DOHH2 (cell line): ENCODE data around the gene BCO1.

Source experiments
- H3F3A ChIP-seq: fragments of 200-600 bp; sonication (generic), shearing (Covaris generic); 2 replicates; pipeline ENCODE4 v1.6.0; 2016; ENCODE audit warnings: antibody characterized with exemption, mild to moderate bottlenecking; ENCODE audit not compliant: control insufficient read depth, insufficient read depth
- H3K27ac ChIP-seq: fragments of 200-600 bp; sonication (generic); 2 replicates; pipeline ENCODE4 v1.5.1; 2014; ENCODE audit warnings: low read depth, mild to moderate bottlenecking, low read length, moderate library complexity
- H3K27me3 ChIP-seq: fragments of 200-600 bp; sonication (generic); 2 replicates; pipeline ENCODE4 v1.6.1; 2014; ENCODE audit warnings: mild to moderate bottlenecking, low read length, mixed read lengths; ENCODE audit not compliant: control insufficient read depth
- H3K36me3 ChIP-seq: fragments of 200-600 bp; sonication (generic); 2 replicates; pipeline ENCODE4 v1.6.1; 2014; ENCODE audit warnings: mild to moderate bottlenecking, low read length, moderate library complexity, mixed read lengths; ENCODE audit not compliant: control insufficient read depth
- H3K4me1 ChIP-seq: fragments of 200-600 bp; sonication (generic); 2 replicates; pipeline ENCODE4 v1.6.1; 2014; ENCODE audit warnings: mild to moderate bottlenecking, low read length, mixed read lengths; ENCODE audit not compliant: control insufficient read depth
- H3K4me2 ChIP-seq: fragments of 200-600 bp; sonication (generic); 2 replicates; pipeline ENCODE4 v1.6.0; 2014; ENCODE audit warnings: mild to moderate bottlenecking, low read length, moderate library complexity
- H3K4me3 ChIP-seq: fragments of 200-600 bp; sonication (generic); 2 replicates; pipeline ENCODE4 v1.5.1; 2014; ENCODE audit warnings: mild to moderate bottlenecking, low read length, mixed read lengths
- H3K79me2 ChIP-seq: fragments of 200-600 bp; sonication (generic); 2 replicates; pipeline ENCODE4 v1.6.1; 2014; ENCODE audit warnings: mild to moderate bottlenecking, low read length, mixed read lengths; ENCODE audit not compliant: control insufficient read depth
- H3K9me2 ChIP-seq: fragments of 200-600 bp; sonication (generic); replicated peaks from 2 replicates; pipeline ENCODE4 v1.6.1; 2014; ENCODE audit warnings: mild to moderate bottlenecking, low read length, mixed read lengths; ENCODE audit not compliant: control insufficient read depth
- H3K9me3 ChIP-seq: fragments of 200-600 bp; sonication (generic); 2 replicates; pipeline ENCODE4 v1.6.1; 2014; ENCODE audit warnings: antibody characterized with exemption, low read length, mixed read lengths; ENCODE audit not compliant: control insufficient read depth, insufficient read depth
- H4K20me1 ChIP-seq: fragments of 200-600 bp; sonication (generic); 2 replicates; pipeline ENCODE4 v1.6.0; 2014; ENCODE audit warnings: low read depth, mild to moderate bottlenecking, antibody characterized with exemption, low read length, moderate library complexity; ENCODE audit not compliant: control insufficient read depth, insufficient read depth
- EZH2phosphoT487 ChIP-seq: fragments of 200-600 bp; sonication (generic); IDR thresholded peaks from 2 replicates; pipeline ENCODE4 v1.6.1; 2017; ENCODE audit warnings: borderline replicate concordance, mild to moderate bottlenecking, antibody characterized with exemption, low read length, moderate library complexity, mixed read lengths
- TF ChIP-seq, protein P1 (sequence below): fragments of 200-600 bp; sonication (generic); IDR thresholded peaks from one replicate; pipeline ENCODE4 v1.5.1; 2014; ENCODE audit warnings: antibody characterized with exemption, mild to moderate bottlenecking, low read depth, low read length; ENCODE audit not compliant: poor library complexity, severe bottlenecking

BCO1 gene

GRCh38 chr16:81273223-81273950, 34.9 kb downstream of the BCO1 start:
- Histone ChIP-seq H3K27ac (no peak overlapping the region), H3K9me2 (no peaks in the 10 kb centered on the region)
- TF ChIP-seq, protein P1, sequence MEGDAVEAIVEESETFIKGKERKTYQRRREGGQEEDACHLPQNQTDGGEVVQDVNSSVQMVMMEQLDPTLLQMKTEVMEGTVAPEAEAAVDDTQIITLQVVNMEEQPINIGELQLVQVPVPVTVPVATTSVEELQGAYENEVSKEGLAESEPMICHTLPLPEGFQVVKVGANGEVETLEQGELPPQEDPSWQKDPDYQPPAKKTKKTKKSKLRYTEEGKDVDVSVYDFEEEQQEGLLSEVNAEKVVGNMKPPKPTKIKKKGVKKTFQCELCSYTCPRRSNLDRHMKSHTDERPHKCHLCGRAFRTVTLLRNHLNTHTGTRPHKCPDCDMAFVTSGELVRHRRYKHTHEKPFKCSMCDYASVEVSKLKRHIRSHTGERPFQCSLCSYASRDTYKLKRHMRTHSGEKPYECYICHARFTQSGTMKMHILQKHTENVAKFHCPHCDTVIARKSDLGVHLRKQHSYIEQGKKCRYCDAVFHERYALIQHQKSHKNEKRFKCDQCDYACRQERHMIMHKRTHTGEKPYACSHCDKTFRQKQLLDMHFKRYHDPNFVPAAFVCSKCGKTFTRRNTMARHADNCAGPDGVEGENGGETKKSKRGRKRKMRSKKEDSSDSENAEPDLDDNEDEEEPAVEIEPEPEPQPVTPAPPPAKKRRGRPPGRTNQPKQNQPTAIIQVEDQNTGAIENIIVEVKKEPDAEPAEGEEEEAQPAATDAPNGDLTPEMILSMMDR, result no peak
- TF ChIP-seq EZH2phosphoT487, result no peak

DNA sequence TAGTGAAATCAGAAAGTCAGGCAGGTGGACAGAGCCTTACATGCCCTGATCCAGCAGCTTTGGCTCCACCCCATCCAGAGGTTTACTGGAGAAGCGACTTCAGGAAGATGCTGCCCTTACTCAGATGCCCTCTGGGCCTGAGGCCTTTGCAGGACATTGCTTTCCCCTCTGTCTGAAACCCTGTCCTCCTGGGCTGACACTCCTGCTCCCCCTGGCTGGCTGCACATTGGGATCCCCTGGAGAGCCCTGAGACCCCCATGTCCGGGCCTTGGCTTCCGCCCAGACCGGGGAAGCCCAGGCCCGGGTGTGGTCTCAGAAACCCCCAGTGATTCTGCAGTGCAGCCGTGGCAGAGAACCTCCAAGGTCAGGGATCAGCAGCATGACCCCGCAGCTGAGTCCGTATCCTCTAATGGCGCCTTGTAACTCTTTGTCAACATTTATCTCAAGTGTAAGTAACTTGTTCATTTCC, 36.6 kb downstream of the BCO1 start:
- H3K36me3 ChIP-seq, result no peaks in the 10 kb centered on the region
- H4K20me1 ChIP-seq, result no peaks in the 10 kb centered on the region
- H3K4me3 ChIP-seq, result no peak overlapping the region
- H3K27ac ChIP-seq, result no peak overlapping the region
- H3K79me2 ChIP-seq, result no peaks in the 10 kb centered on the region
- no peak overlapping the region for H3K4me2 ChIP-seq
- no peak for TF ChIP-seq EZH2phosphoT487
- TF ChIP-seq, protein P1, result no peak
- no peaks in the 10 kb centered on the region for H3F3A ChIP-seq
- no peaks in the 10 kb centered on the region for H3K27me3 ChIP-seq
- H3K4me1 ChIP-seq, result no peaks in the 10 kb centered on the region
- H3K9me3 ChIP-seq, result no peaks in the 10 kb centered on the region
- no peaks in the 10 kb centered on the region for H3K9me2 ChIP-seq

More at GRCh38 chr16:81273223-81273950, 34.9 kb downstream of the BCO1 start:
- no peaks in the 10 kb centered on the region for H3K27me3 ChIP-seq
- H3K4me3 ChIP-seq, result no peak overlapping the region
- H3K36me3 ChIP-seq, result no peaks in the 10 kb centered on the region
- H3K4me2 ChIP-seq, result no peak overlapping the region
- H3K4me1 ChIP-seq, result no peaks in the 10 kb centered on the region
- H3F3A ChIP-seq, result no peaks in the 10 kb centered on the region
- no peaks in the 10 kb centered on the region for H3K79me2 ChIP-seq
- no peaks in the 10 kb centered on the region for H4K20me1 ChIP-seq
- no peaks in the 10 kb centered on the region for H3K9me3 ChIP-seq

- Histone ChIP-seq H3K9me3 (no peaks in the 10 kb centered on the region), H3K4me2 (no peak overlapping the region), H3K27ac (no peak overlapping the region), H3K4me3 (no peak overlapping the region), H3K4me1 (no peaks in the 10 kb centered on the region), H3F3A (no peaks in the 10 kb centered on the region), H3K9me2 (no peaks in the 10 kb centered on the region), H3K79me2 (no peaks in the 10 kb centered on the region), H3K27me3 (no peaks in the 10 kb centered on the region), H3K36me3 (no peaks in the 10 kb centered on the region), H4K20me1 (no peaks in the 10 kb centered on the region)
- TF ChIP-seq EZH2phosphoT487, result no peak
- TF ChIP-seq, protein P1, result no peak
Observed at GRCh38 chr16:81275795-81276194, 37.3 kb downstream of the BCO1 start.
